Epithelial cell of proximal tubule (primary cell): ENCODE data around the gene YARS2. TPM values are rescaled to one million over a fixed set of nuclear protein-coding genes. Genes with fewer than 3 reads are reported as not detected.
A peak's percentile ranks its signal among the peaks of the same experiment; 100 is the strongest.

ENCODE experiments used
- DNase-seq: peaks from one replicate; pipeline ENCODE4 v3.0.0-alpha.2; 2011; ENCODE audit warnings: low read depth
- H3K4me3 ChIP-seq: 2 replicates; pipeline ENCODE4 v1.5.1; 2011; ENCODE audit warnings: low read depth, mild to moderate bottlenecking, low read length
- CTCF ChIP-seq: conservative IDR thresholded peaks from 2 replicates; pipeline ENCODE4 v1.5.1; 2012; ENCODE audit warnings: low read depth, mild to moderate bottlenecking, low read length
- total RNA-seq: library from RNA; depleted of rRNA; stranded (reverse); fragments of >200 nt; gene quantifications from 2 replicates; pipeline ENCODE4 v1.2.3, GENCODE V29; 2015

The YARS2 gene
- total RNA-seq, 1 donor from 2014 or later = 37.5 TPM

GRCh38 chr12:32770141-32770540, 14.4 kb upstream of the YARS2 start:
- DNase-seq = no peak
- H3K4me3 ChIP-seq = no peak overlapping the region
- no peak for TF ChIP-seq CTCF

DNA sequence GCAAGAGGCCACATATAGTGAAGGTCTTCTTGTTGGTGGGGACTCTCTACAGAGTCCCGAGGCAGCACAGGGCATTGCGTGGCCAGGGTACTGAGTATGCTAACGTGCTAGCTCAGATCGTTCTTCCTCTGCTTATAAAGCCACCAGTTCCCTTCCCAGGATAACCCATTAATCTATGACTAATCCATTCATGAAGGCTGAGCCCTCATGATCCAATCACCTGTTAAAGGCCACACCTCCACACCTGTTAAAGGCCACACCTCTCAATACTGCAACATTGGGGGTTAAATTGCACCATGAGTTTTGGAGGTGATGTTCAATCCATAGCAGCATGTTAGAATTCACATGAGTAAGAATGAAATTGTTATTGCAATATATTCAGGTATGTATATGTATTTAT, 12.8 kb upstream of the YARS2 start:
- no peak overlapping the region for H3K4me3 ChIP-seq
- DNase-seq = no peak
- TF ChIP-seq CTCF = no peak

DNA sequence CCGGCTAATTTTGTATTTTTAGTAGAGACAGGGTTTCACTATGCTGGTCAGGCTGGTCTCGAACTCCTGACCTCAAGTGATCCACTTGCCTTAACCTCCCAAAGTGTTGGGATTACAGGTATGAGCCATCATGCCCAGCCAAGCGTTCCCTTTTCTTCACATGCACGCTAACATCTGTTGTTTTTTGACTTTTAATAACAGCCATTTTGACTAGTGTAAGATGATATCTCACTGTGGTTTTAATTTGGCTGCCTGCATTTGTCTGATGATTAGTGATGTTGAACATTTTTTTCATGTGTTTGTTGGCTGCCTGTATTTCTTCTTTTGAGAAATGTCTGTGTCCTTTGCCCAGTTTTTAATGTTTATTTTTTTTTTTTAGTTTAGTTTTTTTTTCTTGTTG, 10.2 kb upstream of the YARS2 start:
- no peak for TF ChIP-seq CTCF
- no peak overlapping the region for H3K4me3 ChIP-seq
- no peak for DNase-seq

- no peak for TF ChIP-seq CTCF
- DNase-seq = no peak
- H3K4me3 ChIP-seq = no peak overlapping the region
Observed at GRCh38 chr12:32761716-32762115, 6.0 kb upstream of the YARS2 start.

DNA sequence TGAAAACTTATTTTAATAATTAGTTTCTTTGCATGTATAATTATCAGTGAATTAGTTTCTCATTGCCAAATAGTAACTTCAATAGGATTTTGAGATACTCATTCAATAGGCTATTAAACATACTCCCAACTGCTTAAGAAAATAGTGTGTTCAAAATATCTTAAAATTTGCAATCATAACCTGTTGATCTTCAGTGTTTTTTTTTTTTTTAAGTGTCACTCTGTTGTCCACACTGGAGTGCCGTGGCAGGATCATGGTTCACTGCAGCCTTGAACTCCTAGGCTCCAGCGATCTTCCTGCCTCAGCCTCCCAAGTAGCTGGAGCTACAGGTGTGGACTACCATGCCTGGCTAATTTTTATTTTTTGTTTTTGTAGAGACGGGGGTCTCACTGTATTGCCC, 1.5 kb upstream of the YARS2 start:
- no peak overlapping the region for H3K4me3 ChIP-seq
- no peak for TF ChIP-seq CTCF

DNA sequence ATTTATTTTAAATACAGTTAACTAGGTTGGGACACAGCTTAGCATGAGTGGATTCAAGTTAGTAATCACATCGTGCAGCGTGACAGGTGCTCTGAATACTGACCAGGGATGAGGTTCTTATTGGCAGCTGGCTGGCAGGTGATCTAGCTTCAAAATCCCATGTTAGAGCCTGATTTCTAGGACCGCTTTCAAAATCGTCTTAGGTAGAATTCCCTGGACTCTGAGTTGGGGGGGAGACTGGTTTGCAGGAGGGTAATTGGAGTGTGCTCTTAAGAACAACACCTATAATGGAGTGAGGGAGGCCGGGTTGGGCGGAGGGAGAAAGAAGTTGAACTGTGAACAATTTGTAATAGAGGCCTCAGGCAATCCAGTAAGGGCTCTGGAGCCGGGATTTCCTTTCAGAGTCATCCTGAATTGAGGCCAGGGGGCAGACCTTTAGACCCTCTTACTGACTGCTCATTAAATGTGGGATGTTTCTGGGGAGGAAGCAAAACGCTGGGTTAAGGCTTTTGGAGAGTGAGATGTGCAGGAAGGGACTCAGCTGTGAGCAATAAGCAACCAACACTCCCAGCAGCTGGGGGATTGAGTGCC, 874 bp upstream of the YARS2 start:
- no peak for TF ChIP-seq CTCF
- DNase-seq = no peak
- H3K4me3 ChIP-seq = no peak overlapping the region

More for the DNA sequence above, 1.5 kb upstream of the YARS2 start:
- DNase-seq = no peak

DNA sequence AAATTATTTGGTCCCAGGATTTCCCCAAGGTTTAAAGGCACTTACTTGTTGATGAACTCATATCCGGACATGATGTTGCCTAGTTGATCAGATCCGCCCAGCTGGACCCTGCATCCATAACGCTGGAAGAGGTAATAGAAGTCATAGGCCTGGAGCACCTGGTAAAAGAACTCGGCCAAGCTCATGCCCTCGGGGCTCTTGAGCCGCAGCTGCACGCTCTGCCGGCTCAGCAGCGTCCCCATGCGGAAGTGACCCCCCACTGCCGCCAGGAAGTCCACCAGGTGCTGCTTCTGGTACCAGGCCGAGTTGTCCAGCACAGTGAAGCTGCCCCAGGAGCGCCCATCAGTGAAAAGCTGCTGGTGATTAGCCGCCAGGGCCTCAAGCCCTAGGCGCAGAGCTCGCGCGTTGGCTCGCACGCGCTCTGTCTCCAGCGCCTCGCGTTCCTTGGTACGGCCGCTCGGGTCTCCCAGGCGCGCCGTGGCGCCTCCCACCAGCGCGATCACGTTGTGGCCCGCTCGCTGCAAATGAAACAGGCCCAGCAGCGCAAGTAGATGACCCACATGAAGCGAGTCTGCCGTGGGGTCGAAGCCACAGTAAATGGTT, 545 bp downstream of the YARS2 start:
- DNase-seq = peak; percentile 58
- H3K4me3 ChIP-seq = peak overlapping the region; percentile 95

More for the DNA sequence above, 545 bp downstream of the YARS2 start:
- peak; percentile 72 for TF ChIP-seq CTCF
